HEK293 (cell line): Measurements from ENCODE around the gene C11orf71.

Source experiments
- CTCF ChIA-PET: fragments of 350-600 bp; formaldehyde crosslinking; extraction: SDS; loops from one replicate; lab custom pipeline; 2021; ENCODE audit warnings: antibody characterized with exemption; lab: Yijun Ruan, JAX
- POLR2A ChIA-PET: fragments of 300-600 bp; formaldehyde crosslinking; extraction: SDS; loops from one replicate; lab custom pipeline; 2020; ENCODE audit warnings: antibody characterized with exemption, inconsistent platforms; lab: Yijun Ruan, JAX
- H3K27ac ChIP-seq: fragments of 200-500 bp; sonication (Bioruptor generic); 2 replicates; pipeline ENCODE4 v1.5.1; 2014; ENCODE audit warnings: low read depth, low read length, control low read depth, inconsistent platforms; ENCODE audit errors: extremely low read depth
- H3K36me3 ChIP-seq, 2 experiments: fragments of 200-500 bp in 1 of 2; sonication (Bioruptor generic) in 1 of 2; 1 replicate in 1 of 2; 2 replicates in 1 of 2; pipeline ENCODE4 v1.5.1; 2014 to 2017; ENCODE audit warnings: inconsistent platforms in 2 of 2, low read length in 2 of 2; ENCODE audit not compliant: control insufficient read depth in 2 of 2, insufficient read depth in 1 of 2
- H3K4me1 ChIP-seq: fragments of 200-500 bp; sonication (Bioruptor generic); 2 replicates; pipeline ENCODE4 v1.5.1; 2014; ENCODE audit warnings: mild to moderate bottlenecking, low read length, inconsistent platforms; ENCODE audit not compliant: control insufficient read depth, insufficient read depth
- H3K4me3 ChIP-seq: 2 replicates; pipeline ENCODE4 v1.5.1; 2011; ENCODE audit warnings: low read depth, mild to moderate bottlenecking, control low read depth, low read length, moderate library complexity
- H3K9me3 ChIP-seq: fragments of 200-500 bp; sonication (Bioruptor generic); 2 replicates; pipeline ENCODE4 v1.5.1; 2014; ENCODE audit warnings: low read depth, low read length, inconsistent platforms; ENCODE audit not compliant: control insufficient read depth, insufficient read depth
- ATF2 ChIP-seq: fragments of 450-650 bp; formaldehyde crosslinking; IDR thresholded peaks from 2 replicates; pipeline ENCODE4 v1.5.1; 2016; ENCODE audit warnings: missing biosample characterization, missing genetic modification characterization, low read depth
- BCL11B ChIP-seq: fragments of 450-650 bp; formaldehyde crosslinking; IDR thresholded peaks from 2 replicates; pipeline ENCODE4 v1.5.1; 2016; ENCODE audit warnings: low read depth, missing biosample characterization, missing genetic modification characterization
- GLIS2 ChIP-seq: fragments of 450-650 bp; formaldehyde crosslinking; IDR thresholded peaks from 2 replicates; pipeline ENCODE4 v1.5.1; 2016; ENCODE audit warnings: missing biosample characterization, missing genetic modification characterization
- INSM2 ChIP-seq: fragments of 450-650 bp; formaldehyde crosslinking; IDR thresholded peaks from 2 replicates; pipeline ENCODE4 v1.5.1; 2016; ENCODE audit warnings: missing biosample characterization, missing genetic modification characterization
- KLF1 ChIP-seq: fragments of 450-650 bp; formaldehyde crosslinking; IDR thresholded peaks from 2 replicates; pipeline ENCODE4 v1.5.1; 2016; ENCODE audit warnings: missing biosample characterization, missing genetic modification characterization
- PRDM1 ChIP-seq: fragments of 450-650 bp; formaldehyde crosslinking; IDR thresholded peaks from 2 replicates; pipeline ENCODE4; 2016; ENCODE audit warnings: missing biosample characterization, missing genetic modification characterization
- SETDB1 ChIP-seq: IDR thresholded peaks from one replicate; pipeline ENCODE4 v1.6.1; 2017; ENCODE audit warnings: mild to moderate bottlenecking, low read length, moderate library complexity, mixed read lengths; ENCODE audit not compliant: insufficient read length
- ZBTB7A ChIP-seq: fragments of 450-650 bp; formaldehyde crosslinking; IDR thresholded peaks from 2 replicates; pipeline ENCODE4 v1.5.1; 2016; ENCODE audit warnings: low read depth, missing biosample characterization, missing genetic modification characterization
- ZEB2 ChIP-seq: fragments of 450-650 bp; formaldehyde crosslinking; IDR thresholded peaks from 2 replicates; pipeline ENCODE4 v1.5.1; 2016; ENCODE audit warnings: missing biosample characterization, missing genetic modification characterization
- ZNF184 ChIP-seq: fragments of 450-650 bp; IDR thresholded peaks from 2 replicates; pipeline ENCODE4 v1.5.1; 2018; ENCODE audit warnings: missing biosample characterization, mild to moderate bottlenecking, missing genetic modification characterization
- ZNF350 ChIP-seq: fragments of 450-650 bp; formaldehyde crosslinking; IDR thresholded peaks from 2 replicates; pipeline ENCODE4 v1.5.0; 2017; ENCODE audit warnings: missing biosample characterization, mild to moderate bottlenecking, missing genetic modification characterization
- ZNF416 ChIP-seq: fragments of 450-650 bp; formaldehyde crosslinking; IDR thresholded peaks from 2 replicates; pipeline ENCODE4 v1.5.1; 2016; ENCODE audit warnings: missing biosample characterization, missing genetic modification characterization
- ZNF548 ChIP-seq: fragments of 450-650 bp; formaldehyde crosslinking; IDR thresholded peaks from 2 replicates; pipeline ENCODE4 v1.5.1; 2016; ENCODE audit warnings: missing biosample characterization, missing genetic modification characterization
- ZNF629 ChIP-seq: fragments of 450-650 bp; formaldehyde crosslinking; IDR thresholded peaks from 2 replicates; pipeline ENCODE4 v1.5.1; 2017; ENCODE audit warnings: missing biosample characterization, missing genetic modification characterization
- ZNF777 ChIP-seq: fragments of 450-650 bp; formaldehyde crosslinking; IDR thresholded peaks from 2 replicates; pipeline ENCODE4 v1.5.1; 2017; ENCODE audit warnings: missing biosample characterization, missing genetic modification characterization, borderline replicate concordance
- ZNF791 ChIP-seq: fragments of 450-650 bp; formaldehyde crosslinking; IDR thresholded peaks from 2 replicates; pipeline ENCODE4 v1.5.1; 2016; ENCODE audit warnings: missing biosample characterization, missing genetic modification characterization
- ZSCAN16 ChIP-seq: fragments of 450-650 bp; formaldehyde crosslinking; IDR thresholded peaks from 2 replicates; pipeline ENCODE4 v1.5.1; 2016; ENCODE audit warnings: missing biosample characterization, missing genetic modification characterization
- TF ChIP-seq, protein P1 (sequence below): fragments of 450-650 bp; formaldehyde crosslinking; IDR thresholded peaks from 2 replicates; pipeline ENCODE4 v1.5.1; 2017; ENCODE audit warnings: missing biosample characterization, missing genetic modification characterization
- TF ChIP-seq, protein P2 (sequence below): fragments of 450-650 bp; formaldehyde crosslinking; IDR thresholded peaks from 2 replicates; pipeline ENCODE4 v1.5.1; 2016; ENCODE audit warnings: missing biosample characterization, missing genetic modification characterization

The C11orf71 gene

GRCh38 chr11:114359342-114359741, 41.0 kb downstream of the C11orf71 start:
- Histone ChIP-seq H3K4me3 (no peak overlapping the region), H3K36me3 (no peaks in the 10 kb centered on the region), H3K4me1 (no peaks in the 10 kb centered on the region), H3K27ac (no peak overlapping the region), H3K9me3 (no peaks in the 10 kb centered on the region)
- TF ChIP-seq ZNF777 (tag by site-specific recombination) = no peak
- TF ChIP-seq ZEB2 (tag by site-specific recombination) = no peak
- no peak for TF ChIP-seq ZNF416 (tag by site-specific recombination)
- TF ChIP-seq GLIS2 (tag by site-specific recombination) = no peak
- no peak for TF ChIP-seq ZBTB7A (tag by site-specific recombination)
- no peak for TF ChIP-seq ZSCAN16 (tag by site-specific recombination)
- no peak for TF ChIP-seq ZNF548 (tag by site-specific recombination)
- TF ChIP-seq ZNF791 (tag by site-specific recombination) = no peak
- CTCF ChIA-PET = interaction anchor here (0.7 to 1.3 kb wide), 2 partner anchors 11 to 19 kb away, joined by 4 to 5 read pairs; no protein-coding TSS in a partner anchor
- POLR2A ChIA-PET = no interaction called here

GRCh38 chr11:114358716-114359115, 41.6 kb downstream of the C11orf71 start:
- no peak for TF ChIP-seq BCL11B
- Histone ChIP-seq H3K4me1 (no peaks in the 10 kb centered on the region), H3K27ac (no peak overlapping the region), H3K4me3 (no peak overlapping the region), H3K9me3 (no peaks in the 10 kb centered on the region), H3K36me3 (no peaks in the 10 kb centered on the region)
- POLR2A ChIA-PET = no interaction called here
- CTCF ChIA-PET = interaction anchor here (0.7 to 1.3 kb wide), 2 partner anchors 10 to 15 kb away, joined by 3 to 5 read pairs; no protein-coding TSS in a partner anchor

DNA sequence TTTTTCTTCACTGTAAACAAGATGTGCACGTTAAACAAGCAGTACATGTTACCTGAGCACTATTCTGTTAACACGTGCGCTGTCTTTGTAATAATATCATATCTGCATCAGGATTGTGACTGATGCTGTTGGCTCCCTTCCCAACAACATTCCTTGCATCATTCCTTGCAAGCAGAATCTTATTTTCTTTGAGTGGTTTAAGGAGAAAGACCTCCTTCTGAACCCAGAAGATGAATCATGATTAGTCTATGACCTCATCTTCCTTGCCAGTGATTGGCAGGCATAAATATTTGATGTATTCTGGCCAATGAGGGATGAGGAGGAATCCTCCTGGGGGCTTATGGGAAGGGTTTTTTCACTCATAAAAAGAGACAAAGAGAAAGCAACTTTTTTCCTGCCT, 46.2 kb downstream of the C11orf71 start:
- H3K36me3 ChIP-seq = no peaks in the 10 kb centered on the region
- POLR2A ChIA-PET = no interaction called here
- H3K27ac ChIP-seq = no peak overlapping the region
- TF ChIP-seq SETDB1 (peak; percentile 15), INSM2 (tag by site-specific recombination) (no peak), ZNF629 (0 out of 2 replicates have a peak, but pooled peaks have one; percentile 46), KLF1 (tag by site-specific recombination) (no peak), ZNF184 (tag by site-specific recombination) (no peak), ZNF350 (tag by site-specific recombination) (peak; percentile 59; the same call in 1 of the 2 replicates), PRDM1 (tag by site-specific recombination) (0 out of 2 replicates have a peak, but pooled peaks have one; percentile 11), ATF2 (tag by site-specific recombination) (peak; percentile 52; the same call in 1 of the 2 replicates)
- TF ChIP-seq, protein P1, sequence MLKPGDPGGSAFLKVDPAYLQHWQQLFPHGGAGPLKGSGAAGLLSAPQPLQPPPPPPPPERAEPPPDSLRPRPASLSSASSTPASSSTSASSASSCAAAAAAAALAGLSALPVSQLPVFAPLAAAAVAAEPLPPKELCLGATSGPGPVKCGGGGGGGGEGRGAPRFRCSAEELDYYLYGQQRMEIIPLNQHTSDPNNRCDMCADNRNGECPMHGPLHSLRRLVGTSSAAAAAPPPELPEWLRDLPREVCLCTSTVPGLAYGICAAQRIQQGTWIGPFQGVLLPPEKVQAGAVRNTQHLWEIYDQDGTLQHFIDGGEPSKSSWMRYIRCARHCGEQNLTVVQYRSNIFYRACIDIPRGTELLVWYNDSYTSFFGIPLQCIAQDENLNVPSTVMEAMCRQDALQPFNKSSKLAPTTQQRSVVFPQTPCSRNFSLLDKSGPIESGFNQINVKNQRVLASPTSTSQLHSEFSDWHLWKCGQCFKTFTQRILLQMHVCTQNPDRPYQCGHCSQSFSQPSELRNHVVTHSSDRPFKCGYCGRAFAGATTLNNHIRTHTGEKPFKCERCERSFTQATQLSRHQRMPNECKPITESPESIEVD (tag by site-specific recombination) = 0 out of 2 replicates have a peak, but pooled peaks have one; percentile 43
- TF ChIP-seq, protein P2, sequence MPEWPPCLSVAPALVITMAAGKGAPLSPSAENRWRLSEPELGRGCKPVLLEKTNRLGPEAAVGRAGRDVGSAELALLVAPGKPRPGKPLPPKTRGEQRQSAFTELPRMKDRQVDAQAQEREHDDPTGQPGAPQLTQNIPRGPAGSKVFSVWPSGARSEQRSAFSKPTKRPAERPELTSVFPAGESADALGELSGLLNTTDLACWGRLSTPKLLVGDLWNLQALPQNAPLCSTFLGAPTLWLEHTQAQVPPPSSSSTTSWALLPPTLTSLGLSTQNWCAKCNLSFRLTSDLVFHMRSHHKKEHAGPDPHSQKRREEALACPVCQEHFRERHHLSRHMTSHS = no peak
- CTCF ChIA-PET = no interaction called here
- no peaks in the 10 kb centered on the region for H3K4me1 ChIP-seq
- no peaks in the 10 kb centered on the region for H3K9me3 ChIP-seq
- no peak overlapping the region for H3K4me3 ChIP-seq
